Measurements from ENCODE around the gene AKAP1. TPM values are rescaled to one million over a fixed set of nuclear protein-coding genes. Genes with fewer than 3 reads are reported as not detected.

The AKAP1 gene
- total and polyA plus RNA-seq, 4 donors = 18.9 to 68.9 (median 54.7) TPM

DNA sequence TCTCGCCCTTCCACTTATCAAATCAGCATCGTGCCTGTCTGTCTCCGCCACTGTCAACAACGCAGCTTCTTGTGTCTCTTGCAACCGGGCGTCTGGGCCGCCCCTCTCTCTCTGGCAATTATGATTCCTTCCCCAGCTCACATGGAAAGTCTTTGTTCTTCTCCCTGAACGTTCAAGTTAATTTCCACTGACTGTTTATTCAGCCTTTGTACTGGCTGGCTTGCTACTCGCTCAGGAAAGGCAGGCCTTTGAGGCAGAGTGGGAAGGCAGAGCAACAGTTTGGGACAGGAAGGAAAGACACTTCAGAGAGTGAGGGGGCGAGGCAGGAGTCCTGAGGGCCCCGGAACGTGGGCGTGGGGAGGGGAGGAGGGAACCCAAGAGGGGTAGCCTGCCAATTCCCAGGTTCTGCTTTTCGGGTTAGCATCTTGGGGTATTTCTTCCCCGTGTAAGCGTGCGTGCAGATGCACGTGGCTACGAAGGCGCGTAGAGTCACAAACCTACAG, 50.8 kb downstream of the AKAP1 start:
- no peak for ATAC-seq (ENCODE audit: low FRiP score)
- intact Hi-C loops (cut with DNase I) = loop anchor here in 1 of 2 donors (10.0 kb wide), 1 partner anchor 979 kb away; no protein-coding TSS in a partner anchor
- 57 to 62% methylated on average over 21 of the region's 21 CpGs for WGBS, 2 donors
- Histone ChIP-seq H3K36me3 (ENCODE audit: control insufficient read depth in 1 of 2, insufficient read depth in 2 of 2, low read length in 1 of 2) (no peaks in the 10 kb centered on the region), H3K9me3 (ENCODE audit: control insufficient read depth, low read length) (no peaks in the 10 kb centered on the region), H3K4me1 (ENCODE audit: control insufficient read depth in 1 of 2, insufficient read depth in 2 of 2, low read length in 2 of 2) (no peaks in the 10 kb centered on the region), H3K4me3 (ENCODE audit: low read length in 2 of 2) (no peak overlapping the region), H3K27me3 (ENCODE audit: control insufficient read depth in 1 of 2, insufficient read depth in 2 of 2, low read length in 1 of 2) (no peaks in the 10 kb centered on the region), H3K27ac (ENCODE audit: low read depth in 1 of 2, low read length in 2 of 2) (no peak overlapping the region)
- no peak for DNase-seq

DNA sequence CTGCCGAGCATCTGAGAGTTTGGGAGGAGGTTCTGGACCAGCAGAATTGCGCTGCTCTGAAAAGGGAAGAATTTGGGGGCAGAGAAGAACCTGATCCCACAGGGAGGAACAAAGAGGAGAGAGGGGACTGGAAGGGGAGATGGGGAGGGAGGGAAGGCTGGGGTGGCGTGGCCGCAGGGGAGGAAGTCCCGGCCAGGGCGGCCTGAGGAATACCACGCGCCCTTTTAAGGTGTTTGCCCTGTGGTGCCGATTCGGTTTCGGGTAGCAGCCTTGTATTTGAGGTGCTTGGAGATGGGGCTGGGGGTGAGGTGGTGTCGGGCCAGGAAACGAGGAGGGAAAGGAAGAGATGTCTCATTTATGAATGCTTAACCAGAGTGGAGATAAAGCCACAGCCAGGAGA, 51.3 kb downstream of the AKAP1 start:
- WGBS, 2 donors = 74 to 76% methylated on average over 12 to 13 of the region's 13 CpGs
- H3K4me3 ChIP-seq (ENCODE audit: low read length in 2 of 2) = no peak overlapping the region
- DNase-seq (no peak), ATAC-seq (ENCODE audit: low FRiP score) (no peak)
- intact Hi-C loops (cut with DNase I) = loop anchor here in 1 of 2 donors (10.0 kb wide), 1 partner anchor 978 kb away; no protein-coding TSS in a partner anchor
- H3K36me3 ChIP-seq (ENCODE audit: control insufficient read depth in 1 of 2, insufficient read depth in 2 of 2, low read length in 1 of 2) = no peaks in the 10 kb centered on the region
- no peaks in the 10 kb centered on the region for H3K27me3 ChIP-seq (ENCODE audit: control insufficient read depth in 1 of 2, insufficient read depth in 2 of 2, low read length in 1 of 2)
- H3K9me3 ChIP-seq (ENCODE audit: control insufficient read depth, low read length) = no peaks in the 10 kb centered on the region
- no peaks in the 10 kb centered on the region for H3K4me1 ChIP-seq (ENCODE audit: control insufficient read depth in 1 of 2, insufficient read depth in 2 of 2, low read length in 2 of 2)
- no peak overlapping the region for H3K27ac ChIP-seq (ENCODE audit: low read depth in 1 of 2, low read length in 2 of 2)

DNA sequence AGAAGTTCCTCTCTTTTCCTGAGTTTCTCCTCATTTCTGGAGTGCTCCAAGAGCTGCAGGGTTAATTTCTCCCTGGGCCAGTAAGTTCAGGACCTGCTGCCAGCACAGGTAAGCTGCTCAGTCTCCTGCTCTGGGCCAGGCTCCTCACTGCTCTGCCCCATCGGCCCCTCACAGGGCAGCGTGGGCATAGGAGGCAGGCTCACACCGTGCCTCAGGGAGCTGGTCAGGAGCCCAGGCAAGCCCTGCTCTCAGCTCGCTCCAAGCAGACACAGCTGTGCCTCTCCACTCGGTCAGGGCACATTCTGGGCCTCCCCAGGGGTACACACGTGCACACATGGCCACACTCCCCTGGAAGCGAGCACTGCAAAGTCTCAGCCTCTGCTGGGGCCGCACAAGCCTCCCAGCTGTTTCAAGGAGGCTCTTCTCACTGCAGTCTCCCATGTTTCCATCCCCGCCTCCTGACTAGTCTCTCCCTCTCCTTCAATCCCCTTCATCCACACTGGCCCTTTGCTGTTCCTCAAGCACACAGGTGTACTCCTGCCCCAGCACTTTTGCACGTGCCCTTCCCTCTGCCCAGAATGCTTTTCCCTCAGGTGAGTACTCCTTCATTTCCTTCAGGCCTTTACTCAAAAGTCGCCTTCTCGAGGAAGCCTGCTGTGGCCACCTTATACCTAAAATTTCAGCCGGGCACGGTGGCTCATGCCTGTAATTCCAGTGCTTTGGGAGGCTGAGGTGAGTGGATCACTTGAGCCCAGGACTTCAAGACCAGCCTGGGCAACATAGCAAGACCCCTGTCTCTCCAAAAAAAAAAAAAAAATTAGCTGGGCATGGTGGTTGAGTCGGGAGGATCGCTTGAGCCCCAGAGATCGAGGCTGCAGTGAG, 53.2 kb downstream of the AKAP1 start:
- WGBS, 2 donors = 81 to 85% methylated on average over 17 of the region's 17 CpGs
- no peak overlapping the region for H3K27ac ChIP-seq (ENCODE audit: low read depth in 1 of 2, low read length in 2 of 2)

DNA sequence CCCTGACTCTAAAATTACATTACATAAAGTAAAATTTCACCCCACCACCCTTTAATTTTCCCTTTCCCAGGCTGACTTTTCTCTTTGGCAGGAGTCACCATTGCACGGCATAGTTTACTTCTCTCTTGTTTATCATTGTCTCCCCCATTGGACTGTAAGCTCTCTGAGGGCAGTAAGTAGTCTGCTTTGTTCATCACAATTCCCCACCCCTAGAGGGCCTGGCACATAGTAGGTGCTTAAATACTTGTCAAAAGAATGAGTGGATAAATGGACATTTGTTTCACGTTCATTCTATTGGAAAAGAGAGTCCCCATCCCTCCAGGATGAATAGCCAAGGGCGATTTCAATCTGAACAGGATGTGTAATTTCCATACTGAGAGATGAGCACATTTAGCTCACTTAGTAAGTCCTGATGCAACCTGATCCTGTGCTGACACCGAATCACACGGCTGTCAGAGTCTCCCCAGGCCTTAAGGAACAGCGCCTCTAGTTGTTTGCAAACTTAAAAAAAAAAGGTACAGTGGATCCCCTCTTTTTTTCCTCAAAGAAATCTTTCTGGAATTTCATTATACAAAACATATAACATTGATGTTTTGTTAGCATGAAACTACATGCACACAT, 54.0 kb downstream of the AKAP1 start:
- DNase-seq (no peak), ATAC-seq (ENCODE audit: low FRiP score) (no peak)
- no peaks in the 10 kb centered on the region for H3K9me3 ChIP-seq (ENCODE audit: control insufficient read depth, low read length)
- 81 to 82% methylated on average over 6 of the region's 6 CpGs for WGBS, 2 donors
- H3K27ac ChIP-seq (ENCODE audit: low read depth in 1 of 2, low read length in 2 of 2) = no peak overlapping the region
- intact Hi-C loops (cut with DNase I) = loop anchor here in 1 of 2 donors (10.0 kb wide), 1 partner anchor 976 kb away; no protein-coding TSS in a partner anchor
- no peaks in the 10 kb centered on the region for H3K27me3 ChIP-seq (ENCODE audit: control insufficient read depth in 1 of 2, insufficient read depth in 2 of 2, low read length in 1 of 2)
- H3K4me3 ChIP-seq (ENCODE audit: low read length in 2 of 2) = no peak overlapping the region
- no peaks in the 10 kb centered on the region for H3K36me3 ChIP-seq (ENCODE audit: control insufficient read depth in 1 of 2, insufficient read depth in 2 of 2, low read length in 1 of 2)
- H3K4me1 ChIP-seq (ENCODE audit: control insufficient read depth in 1 of 2, insufficient read depth in 2 of 2, low read length in 2 of 2) = no peaks in the 10 kb centered on the region

More for the DNA sequence above, 53.2 kb downstream of the AKAP1 start:
- no peaks in the 10 kb centered on the region for H3K36me3 ChIP-seq (ENCODE audit: control insufficient read depth in 1 of 2, insufficient read depth in 2 of 2, low read length in 1 of 2)
- no peaks in the 10 kb centered on the region for H3K4me1 ChIP-seq (ENCODE audit: control insufficient read depth in 1 of 2, insufficient read depth in 2 of 2, low read length in 2 of 2)
- intact Hi-C loops (cut with DNase I) = loop anchor here in 1 of 2 donors (10.0 kb wide), 1 partner anchor 977 kb away; no protein-coding TSS in a partner anchor
- ATAC-seq (ENCODE audit: low FRiP score) (peak; percentile 12), DNase-seq (no peak)
- no peak overlapping the region for H3K4me3 ChIP-seq (ENCODE audit: low read length in 2 of 2)
- H3K9me3 ChIP-seq (ENCODE audit: control insufficient read depth, low read length) = no peaks in the 10 kb centered on the region
- no peaks in the 10 kb centered on the region for H3K27me3 ChIP-seq (ENCODE audit: control insufficient read depth in 1 of 2, insufficient read depth in 2 of 2, low read length in 1 of 2)

DNA sequence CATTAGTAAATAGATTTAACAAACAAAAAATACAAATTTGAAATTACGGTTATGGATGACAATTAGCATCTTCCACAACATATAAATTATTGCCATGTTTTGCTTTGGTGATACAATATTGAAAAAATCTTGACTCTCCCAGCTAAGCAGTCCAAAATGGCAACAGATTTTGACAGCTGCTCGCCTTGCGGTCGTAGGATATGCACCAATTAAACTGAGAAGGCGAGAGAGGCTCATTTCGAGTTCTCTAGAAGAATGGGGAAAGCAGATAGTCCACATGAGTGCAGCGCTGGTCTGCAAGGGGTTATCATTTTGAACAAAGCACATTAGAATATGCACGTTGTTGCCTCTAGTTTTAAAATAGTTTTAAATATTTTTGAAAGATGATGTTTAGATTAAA, 55.3 kb downstream of the AKAP1 start:
- H3K27me3 ChIP-seq (ENCODE audit: control insufficient read depth in 1 of 2, insufficient read depth in 2 of 2, low read length in 1 of 2) = no peaks in the 10 kb centered on the region
- H3K4me1 ChIP-seq (ENCODE audit: control insufficient read depth in 1 of 2, insufficient read depth in 2 of 2, low read length in 2 of 2) = no peaks in the 10 kb centered on the region
- DNase-seq (no peak), ATAC-seq (ENCODE audit: low FRiP score) (no peak)
- no peak overlapping the region for H3K4me3 ChIP-seq (ENCODE audit: low read length in 2 of 2)
- intact Hi-C loops (cut with DNase I) = no loop called here
- 68 to 73% methylated on average over 8 of the region's 8 CpGs for WGBS, 2 donors
- H3K9me3 ChIP-seq (ENCODE audit: control insufficient read depth, low read length) = no peaks in the 10 kb centered on the region
- H3K36me3 ChIP-seq (ENCODE audit: control insufficient read depth in 1 of 2, insufficient read depth in 2 of 2, low read length in 1 of 2) = no peaks in the 10 kb centered on the region
- no peak overlapping the region for H3K27ac ChIP-seq (ENCODE audit: low read depth in 1 of 2, low read length in 2 of 2)

DNA sequence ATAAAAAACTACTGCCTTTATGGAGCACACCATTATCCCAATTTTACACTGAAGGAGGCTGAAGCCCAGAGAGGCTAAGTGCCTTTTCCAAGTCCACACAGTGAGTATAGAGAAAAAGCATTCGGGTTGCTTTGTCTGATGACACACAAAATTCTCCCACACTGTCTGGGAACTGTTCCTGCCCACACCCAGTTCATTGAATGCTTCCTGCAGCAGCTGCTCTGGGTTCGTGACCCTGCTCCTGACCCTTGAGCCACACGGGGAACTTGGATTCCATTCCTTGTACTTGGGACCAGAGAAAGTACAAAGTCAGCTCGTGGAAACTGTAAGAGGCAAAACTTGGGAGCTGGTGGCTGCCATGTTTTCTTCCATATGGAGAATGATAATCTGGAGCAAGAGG, 57.9 kb downstream of the AKAP1 start:
- no peaks in the 10 kb centered on the region for H3K4me1 ChIP-seq (ENCODE audit: control insufficient read depth in 1 of 2, insufficient read depth in 2 of 2, low read length in 2 of 2)
- no peaks in the 10 kb centered on the region for H3K36me3 ChIP-seq (ENCODE audit: control insufficient read depth in 1 of 2, insufficient read depth in 2 of 2, low read length in 1 of 2)
- no peaks in the 10 kb centered on the region for H3K9me3 ChIP-seq (ENCODE audit: control insufficient read depth, low read length)
- DNase-seq (no peak), ATAC-seq (ENCODE audit: low FRiP score) (no peak)
- H3K27me3 ChIP-seq (ENCODE audit: control insufficient read depth in 1 of 2, insufficient read depth in 2 of 2, low read length in 1 of 2) = no peaks in the 10 kb centered on the region
- H3K27ac ChIP-seq (ENCODE audit: low read depth in 1 of 2, low read length in 2 of 2) = no peak overlapping the region
- intact Hi-C loops (cut with DNase I) = no loop called here
- H3K4me3 ChIP-seq (ENCODE audit: low read length in 2 of 2) = no peak overlapping the region
- WGBS, 2 donors = 30 to 36% methylated on average over 4 of the region's 4 CpGs

DNA sequence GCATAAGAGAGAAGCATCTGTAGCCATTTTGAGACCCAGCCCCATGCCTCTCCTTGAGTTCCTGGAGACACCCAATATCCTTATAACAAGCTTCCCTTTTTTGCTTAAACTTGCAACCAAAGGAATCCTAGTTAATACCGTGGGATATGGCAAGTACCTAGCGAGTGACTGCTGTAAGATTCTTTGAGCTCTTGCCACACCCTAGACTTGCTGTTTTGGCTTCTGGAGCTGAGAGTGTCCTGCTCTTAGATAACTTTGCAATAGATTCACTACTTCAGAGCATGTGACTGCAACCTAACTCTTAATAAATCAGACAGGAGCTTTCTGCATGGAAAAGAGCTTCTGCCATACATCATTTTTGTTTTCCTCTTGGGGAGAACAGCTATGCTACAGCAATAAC, 58.3 kb downstream of the AKAP1 start:
- Histone ChIP-seq H3K4me3 (ENCODE audit: low read length in 2 of 2) (no peak overlapping the region), H3K4me1 (ENCODE audit: control insufficient read depth in 1 of 2, insufficient read depth in 2 of 2, low read length in 2 of 2) (no peaks in the 10 kb centered on the region), H3K9me3 (ENCODE audit: control insufficient read depth, low read length) (no peaks in the 10 kb centered on the region), H3K27me3 (ENCODE audit: control insufficient read depth in 1 of 2, insufficient read depth in 2 of 2, low read length in 1 of 2) (no peaks in the 10 kb centered on the region), H3K27ac (ENCODE audit: low read depth in 1 of 2, low read length in 2 of 2) (no peak overlapping the region), H3K36me3 (ENCODE audit: control insufficient read depth in 1 of 2, insufficient read depth in 2 of 2, low read length in 1 of 2) (no peaks in the 10 kb centered on the region)
- WGBS, 2 donors = 71 to 73% methylated on average over 2 of the region's 2 CpGs
- no peak for ATAC-seq (ENCODE audit: low FRiP score)
- DNase-seq = no peak
- intact Hi-C loops (cut with DNase I) = no loop called here

DNA sequence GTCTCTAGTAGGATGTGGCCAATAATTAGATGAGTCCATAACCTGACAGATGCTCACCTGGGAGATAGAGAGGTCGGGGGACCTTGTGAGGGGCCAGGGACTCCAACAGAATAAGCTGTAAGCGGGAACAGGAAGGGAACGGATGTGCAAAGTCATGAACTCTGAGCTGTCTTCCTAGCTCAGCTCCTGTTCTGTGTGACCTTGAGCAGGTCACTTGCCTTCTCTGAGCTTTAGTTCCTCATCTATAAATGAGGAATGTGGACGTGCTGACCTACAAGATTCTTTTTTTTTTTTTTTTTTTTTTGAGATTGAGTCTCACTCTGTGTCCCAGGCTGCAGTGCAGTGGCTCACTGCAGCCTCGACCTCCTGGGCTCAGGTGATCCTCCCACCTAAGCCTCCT, 58.9 kb downstream of the AKAP1 start:
- WGBS, 2 donors = 80 to 83% methylated on average over 5 of the region's 5 CpGs
- DNase-seq (no peak), ATAC-seq (ENCODE audit: low FRiP score) (no peak)
- Histone ChIP-seq H3K4me3 (ENCODE audit: low read length in 2 of 2) (no peak overlapping the region), H3K4me1 (ENCODE audit: control insufficient read depth in 1 of 2, insufficient read depth in 2 of 2, low read length in 2 of 2) (no peaks in the 10 kb centered on the region), H3K36me3 (ENCODE audit: control insufficient read depth in 1 of 2, insufficient read depth in 2 of 2, low read length in 1 of 2) (no peaks in the 10 kb centered on the region), H3K9me3 (ENCODE audit: control insufficient read depth, low read length) (no peaks in the 10 kb centered on the region), H3K27ac (ENCODE audit: low read depth in 1 of 2, low read length in 2 of 2) (no peak overlapping the region), H3K27me3 (ENCODE audit: control insufficient read depth in 1 of 2, insufficient read depth in 2 of 2, low read length in 1 of 2) (no peaks in the 10 kb centered on the region)
- intact Hi-C loops (cut with DNase I) = no loop called here
